Stimulated activated CD4-positive, alpha-beta T cell treated with anti-CD3 and anti-CD28 coated beads, Interleukin-1b, Interleukin-23, amount 100 ng/mL, for 1 hour (primary cell): Measurements from ENCODE around the gene HSD3B7.

Experiments
- DNase-seq, 2 donors: peaks; one replicate each; pipeline ENCODE4 v3.0.0-alpha.2; 2020; ENCODE audit warnings: low read depth in 2 of 2

HSD3B7 gene

DNA sequence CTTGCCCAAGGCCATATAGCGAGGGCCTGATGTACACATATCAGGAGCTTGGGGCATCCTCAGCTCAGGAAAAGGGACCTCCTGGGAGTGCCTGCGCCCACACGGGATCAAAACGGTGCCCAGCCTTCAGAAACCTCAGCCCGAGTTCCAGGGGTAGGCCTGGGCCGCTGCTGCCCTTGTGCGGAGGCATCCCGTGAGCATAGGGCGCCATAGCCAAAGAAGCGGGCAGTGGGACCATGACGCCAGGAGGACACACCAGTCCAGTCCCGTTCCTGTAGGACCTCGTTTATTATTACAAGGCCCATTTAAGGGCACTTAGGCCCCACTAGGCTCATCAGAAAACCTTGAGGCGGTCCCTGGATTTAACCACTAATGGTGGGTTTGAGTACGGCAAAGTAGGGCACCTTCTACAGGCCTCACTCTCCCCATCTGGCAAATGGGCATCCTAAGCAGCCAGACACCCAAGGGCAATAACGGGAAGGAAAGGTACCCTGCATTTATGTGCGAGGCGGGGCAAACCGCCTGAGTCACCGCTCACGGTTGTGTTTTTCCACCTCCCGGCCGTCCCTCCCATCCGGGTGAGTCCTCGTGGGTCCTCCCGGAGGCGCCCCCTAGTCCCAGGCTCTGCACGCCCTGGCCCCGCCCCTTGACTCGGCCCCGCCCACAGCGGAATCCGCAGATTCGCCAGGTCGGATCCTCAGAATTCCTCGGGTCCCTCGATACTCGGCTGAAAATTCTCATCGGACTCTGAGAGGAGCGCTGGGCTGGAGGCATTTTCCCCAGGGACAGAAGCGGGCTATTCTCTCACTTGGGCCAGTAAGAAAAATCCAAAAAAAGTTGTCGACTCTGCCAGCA is 28.2 kb upstream of the HSD3B7 start:
- DNase-seq: peak; percentile 75 to 86

DNA sequence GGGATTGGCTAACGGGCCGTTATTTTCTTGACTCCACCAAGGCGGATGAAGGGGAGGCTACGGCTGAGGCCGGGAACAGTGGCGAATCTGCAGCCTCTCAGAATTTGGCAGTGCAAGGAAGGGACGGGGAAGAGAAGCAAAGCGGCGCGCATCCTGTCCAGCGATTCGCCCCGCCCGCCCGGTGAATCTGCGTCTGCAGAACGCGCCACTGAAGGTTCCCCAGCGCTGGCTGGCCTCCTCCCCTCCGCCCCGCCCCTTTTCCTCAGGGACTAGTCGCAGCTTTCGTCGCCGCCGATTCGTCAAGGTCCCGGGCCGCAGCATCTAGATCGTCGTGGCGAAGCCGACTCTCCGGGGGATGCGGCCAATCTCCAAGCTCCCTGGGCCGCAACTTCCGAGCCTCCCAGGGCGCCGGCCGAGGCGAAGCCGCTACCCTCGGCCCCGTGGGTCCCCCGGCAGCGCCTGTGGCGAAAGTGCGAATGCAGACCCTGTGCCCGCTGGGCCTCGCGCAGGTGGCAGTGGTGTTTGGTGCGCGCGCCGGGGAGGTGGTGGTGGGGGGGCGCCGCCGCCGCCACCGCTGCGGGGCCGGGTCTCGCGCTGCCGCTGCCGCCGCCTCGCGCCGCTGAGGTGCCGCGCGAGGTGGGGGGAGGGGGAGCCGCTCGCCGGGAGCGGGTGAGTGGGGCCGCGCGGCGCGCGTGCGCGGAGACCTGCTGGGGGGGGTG is 27.4 kb upstream of the HSD3B7 start, which contains the start of gene SETD1A:
SETD1A (plus strand) TSS at position 299 of the 719 bp plus-strand sequence. CDS start 978 bp downstream, outside the sequence.
- DNase-seq: peak; percentile 94

DNA sequence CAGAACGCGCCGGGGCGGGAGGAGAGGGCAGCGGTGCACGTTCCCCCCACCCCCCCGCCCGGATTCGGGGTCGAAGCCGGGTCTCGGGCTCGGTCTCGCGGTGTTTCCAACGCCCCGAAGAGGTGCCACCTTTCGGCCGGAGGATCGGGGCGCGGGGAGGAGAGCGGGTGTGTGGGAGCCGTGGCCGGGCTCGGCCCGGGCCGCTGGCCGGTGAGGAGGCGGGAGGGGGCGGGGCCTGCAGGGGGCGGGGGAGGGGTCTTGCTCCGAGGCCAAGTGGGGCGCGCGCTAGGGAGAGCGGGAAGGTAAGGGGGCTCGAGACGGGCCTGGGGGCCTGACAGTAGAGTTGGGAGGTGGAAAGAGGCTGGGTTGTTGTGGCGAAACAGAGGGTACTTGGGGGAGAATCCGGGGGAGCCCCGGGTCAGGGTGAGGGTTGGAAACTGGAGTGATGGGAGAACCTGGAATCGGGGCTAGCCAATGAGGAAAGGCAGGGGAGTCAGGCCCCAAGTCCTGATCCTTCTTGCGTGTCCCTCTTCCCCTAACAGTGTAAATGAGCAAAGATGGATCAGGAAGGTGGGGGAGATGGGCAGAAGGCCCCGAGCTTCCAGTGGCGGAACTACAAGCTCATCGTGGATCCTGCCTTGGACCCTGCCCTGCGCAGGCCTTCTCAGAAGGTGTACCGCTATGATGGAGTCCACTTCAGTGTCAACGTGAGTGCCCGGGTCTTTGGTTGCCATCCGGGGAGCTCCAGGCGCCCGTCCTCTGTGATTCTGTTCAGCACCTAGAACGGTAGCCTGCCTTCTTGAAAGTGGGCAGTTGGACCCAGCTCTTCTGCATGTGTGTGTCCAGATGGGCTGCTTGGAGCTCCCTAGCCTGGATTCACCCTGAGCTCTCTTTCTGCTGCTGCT is 26.6 kb upstream of the HSD3B7 start:
- DNase-seq: no peak

DNA sequence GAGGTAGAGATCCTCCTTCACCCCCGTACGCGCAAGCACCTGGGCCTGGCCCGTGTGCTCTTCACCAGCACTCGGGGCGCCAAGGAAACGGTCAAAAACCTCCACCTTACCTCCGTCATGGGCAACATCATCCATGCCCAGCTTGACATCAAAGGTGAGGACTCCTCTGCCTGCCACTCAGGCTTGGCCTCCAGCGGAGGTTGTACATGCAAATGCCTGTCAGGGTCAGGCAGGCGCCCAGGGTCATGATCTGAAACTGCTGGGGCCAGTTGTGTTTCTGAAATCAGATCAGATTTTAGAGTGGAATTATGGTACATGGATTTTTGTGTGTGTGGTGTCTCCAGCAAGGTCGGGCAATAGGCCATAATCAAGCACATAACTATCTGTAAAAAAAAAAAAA is 23.6 kb upstream of the HSD3B7 start:
- no peak for DNase-seq

DNA sequence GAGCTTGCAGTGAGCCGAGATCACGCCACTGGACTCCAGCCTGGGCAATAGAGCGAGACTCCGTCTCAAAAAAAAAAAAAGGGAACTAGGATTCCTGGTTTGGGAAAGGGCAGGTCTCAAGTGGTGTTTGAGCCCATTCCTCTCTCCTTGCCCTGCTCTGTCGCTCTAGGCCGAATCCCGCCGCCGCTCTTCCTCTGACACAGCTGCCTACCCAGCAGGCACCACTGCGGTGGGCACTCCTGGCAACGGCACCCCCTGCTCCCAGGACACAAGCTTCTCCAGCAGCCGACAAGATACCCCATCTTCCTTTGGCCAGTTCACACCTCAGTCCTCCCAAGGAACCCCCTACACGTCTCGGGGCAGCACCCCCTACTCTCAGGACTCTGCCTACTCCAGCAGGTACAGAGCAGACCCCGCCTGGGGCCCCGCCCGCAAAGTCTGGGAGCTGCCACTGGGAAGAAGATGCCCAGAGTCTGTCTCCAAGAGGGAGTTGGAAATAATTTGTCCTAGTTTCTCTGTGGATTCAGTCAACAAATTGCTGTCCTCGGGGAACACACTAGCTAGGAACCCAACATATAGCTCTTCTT is 21.0 kb upstream of the HSD3B7 start:
- no peak for DNase-seq

DNA sequence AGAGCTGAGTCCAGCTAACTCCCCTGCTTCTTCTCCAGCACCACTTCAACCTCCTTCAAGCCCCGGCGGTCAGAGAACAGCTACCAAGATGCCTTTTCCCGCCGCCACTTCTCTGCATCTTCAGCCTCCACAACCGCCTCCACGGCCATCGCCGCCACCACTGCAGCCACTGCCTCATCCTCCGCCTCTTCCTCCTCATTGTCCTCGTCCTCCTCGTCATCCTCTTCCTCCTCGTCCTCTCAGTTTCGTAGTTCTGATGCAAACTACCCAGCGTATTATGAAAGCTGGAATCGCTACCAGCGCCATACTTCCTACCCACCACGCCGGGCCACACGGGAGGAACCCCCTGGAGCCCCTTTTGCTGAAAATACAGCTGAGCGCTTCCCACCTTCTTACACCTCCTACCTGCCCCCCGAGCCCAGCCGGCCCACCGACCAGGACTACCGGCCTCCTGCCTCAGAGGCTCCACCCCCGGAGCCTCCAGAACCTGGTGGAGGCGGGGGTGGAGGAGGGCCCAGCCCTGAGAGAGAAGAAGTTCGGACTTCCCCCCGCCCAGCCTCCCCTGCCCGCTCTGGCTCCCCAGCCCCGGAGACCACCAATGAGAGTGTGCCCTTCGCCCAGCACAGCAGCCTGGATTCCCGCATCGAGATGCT is 20.3 kb upstream of the HSD3B7 start:
- no peak for DNase-seq

DNA sequence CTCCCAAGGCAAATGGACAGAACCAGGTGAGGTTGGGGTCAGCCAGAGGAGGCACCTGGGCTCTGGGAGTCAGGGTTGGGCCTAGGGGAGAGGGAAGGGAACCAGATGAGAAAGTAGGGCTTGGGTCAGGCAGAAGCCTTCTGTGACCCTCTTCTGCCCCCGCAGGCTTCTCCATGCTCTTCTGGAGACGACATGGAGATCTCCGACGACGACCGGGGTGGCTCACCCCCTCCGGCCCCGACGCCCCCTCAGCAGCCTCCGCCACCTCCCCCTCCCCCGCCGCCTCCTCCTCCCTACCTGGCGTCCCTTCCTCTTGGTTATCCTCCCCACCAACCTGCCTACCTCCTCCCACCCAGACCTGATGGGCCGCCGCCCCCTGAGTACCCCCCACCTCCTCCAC is 19.6 kb upstream of the HSD3B7 start:
- no peak for DNase-seq

DNA sequence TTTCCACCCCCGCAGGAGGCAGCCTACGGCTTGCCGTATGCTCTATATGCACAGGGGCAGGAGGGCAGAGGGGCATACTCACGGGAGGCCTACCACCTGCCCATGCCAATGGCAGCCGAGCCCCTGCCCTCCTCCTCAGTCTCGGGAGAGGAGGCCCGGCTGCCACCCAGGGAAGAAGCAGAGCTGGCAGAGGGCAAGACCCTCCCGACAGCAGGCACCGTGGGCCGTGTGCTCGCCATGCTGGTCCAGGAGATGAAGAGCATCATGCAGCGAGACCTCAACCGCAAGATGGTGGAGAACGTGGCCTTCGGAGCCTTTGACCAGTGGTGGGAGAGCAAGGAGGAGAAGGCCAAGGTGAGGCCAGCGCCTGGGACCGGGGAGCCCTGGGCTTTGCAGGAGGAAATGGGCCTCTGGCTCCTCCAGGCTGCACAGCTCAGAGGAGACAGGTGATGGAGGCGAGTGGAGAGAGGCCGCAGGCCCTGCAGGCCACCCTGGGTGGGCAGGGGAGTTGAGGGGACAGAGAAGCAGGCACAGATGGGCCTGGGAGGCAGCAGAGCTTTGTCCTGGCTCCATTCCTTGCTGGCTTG is 18.9 kb upstream of the HSD3B7 start:
- DNase-seq: no peak

DNA sequence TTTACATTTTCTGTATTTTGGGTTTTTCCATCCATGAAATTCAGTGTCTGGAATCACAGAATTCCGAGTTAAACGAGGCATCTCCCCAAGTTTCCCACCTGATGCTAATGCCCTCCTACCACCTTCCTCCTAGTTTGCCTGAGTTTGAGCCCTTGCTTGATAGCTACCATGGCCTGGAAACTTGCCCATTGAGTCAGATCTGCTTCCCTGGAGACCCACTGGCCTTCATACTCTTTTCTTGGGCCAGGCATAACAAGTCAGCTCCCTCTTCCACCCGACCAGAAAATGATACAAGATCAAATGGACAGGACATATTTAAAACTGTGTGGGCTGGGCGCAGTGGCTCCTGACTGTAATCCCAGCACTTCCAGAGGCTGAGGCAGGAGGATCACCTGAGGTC is 17.2 kb upstream of the HSD3B7 start:
- no peak for DNase-seq

DNA sequence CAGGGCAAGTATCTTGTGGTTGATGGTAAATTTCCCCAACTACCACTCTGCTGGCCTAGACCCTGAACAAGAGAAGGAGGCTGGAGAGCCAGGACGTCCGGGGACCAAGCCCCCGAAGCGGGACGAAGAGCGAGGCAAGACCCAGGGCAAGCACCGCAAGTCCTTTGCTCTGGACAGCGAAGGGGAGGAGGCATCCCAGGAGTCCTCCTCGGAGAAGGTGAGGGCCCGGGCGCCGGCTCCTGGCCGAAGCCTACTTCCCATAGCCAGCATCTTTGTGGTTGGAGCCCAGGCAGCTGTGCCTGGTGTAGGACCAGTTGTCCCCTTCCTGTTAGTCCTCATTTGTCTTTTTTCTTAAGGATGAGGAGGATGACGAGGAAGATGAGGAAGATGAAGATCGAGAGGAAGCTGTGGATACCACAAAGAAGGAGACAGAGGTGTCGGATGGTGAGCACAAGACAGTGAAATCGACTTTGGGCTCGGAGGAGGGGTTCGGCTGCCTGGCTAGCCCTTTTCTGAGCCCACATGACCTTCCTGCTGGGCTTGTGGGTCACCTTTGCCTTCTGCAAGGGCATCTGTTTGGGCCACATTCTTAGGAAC is 15.7 kb upstream of the HSD3B7 start:
- no peak for DNase-seq

DNA sequence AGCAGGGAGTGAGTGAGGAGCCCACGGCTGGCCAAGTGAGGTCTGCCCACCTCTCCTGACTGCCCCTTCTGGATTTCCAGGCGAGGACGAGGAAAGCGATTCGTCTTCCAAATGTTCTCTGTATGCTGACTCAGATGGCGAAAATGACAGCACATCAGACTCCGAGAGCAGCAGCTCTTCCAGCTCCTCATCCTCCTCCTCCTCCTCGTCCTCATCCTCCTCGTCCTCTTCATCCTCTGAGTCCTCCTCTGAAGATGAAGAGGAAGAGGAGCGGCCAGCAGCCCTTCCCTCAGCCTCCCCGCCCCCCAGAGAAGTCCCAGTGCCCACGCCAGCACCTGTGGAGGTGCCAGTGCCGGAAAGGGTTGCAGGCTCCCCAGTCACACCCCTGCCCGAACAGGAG is 13.7 kb upstream of the HSD3B7 start:
- DNase-seq: no peak

DNA sequence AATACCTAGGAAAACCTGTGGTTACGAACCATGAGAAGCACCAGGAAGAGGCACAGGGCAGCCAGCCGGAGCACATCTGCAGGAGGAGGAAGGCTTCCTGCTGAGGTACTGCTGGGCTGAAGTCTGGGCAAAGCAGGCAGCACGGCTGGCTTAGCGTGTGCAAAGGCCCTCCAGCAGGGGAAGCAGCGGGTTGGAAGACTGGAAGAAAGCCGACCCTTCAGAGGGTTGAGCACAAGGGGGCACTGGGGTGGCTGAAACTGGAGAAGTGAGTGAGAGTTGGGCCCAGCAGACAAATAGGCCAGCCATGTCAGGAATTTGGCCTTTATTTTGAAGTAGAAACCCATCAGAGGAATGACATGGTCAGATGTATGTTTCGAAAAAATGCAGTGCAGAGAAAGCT is 12.1 kb upstream of the HSD3B7 start:
- no peak for DNase-seq

DNA sequence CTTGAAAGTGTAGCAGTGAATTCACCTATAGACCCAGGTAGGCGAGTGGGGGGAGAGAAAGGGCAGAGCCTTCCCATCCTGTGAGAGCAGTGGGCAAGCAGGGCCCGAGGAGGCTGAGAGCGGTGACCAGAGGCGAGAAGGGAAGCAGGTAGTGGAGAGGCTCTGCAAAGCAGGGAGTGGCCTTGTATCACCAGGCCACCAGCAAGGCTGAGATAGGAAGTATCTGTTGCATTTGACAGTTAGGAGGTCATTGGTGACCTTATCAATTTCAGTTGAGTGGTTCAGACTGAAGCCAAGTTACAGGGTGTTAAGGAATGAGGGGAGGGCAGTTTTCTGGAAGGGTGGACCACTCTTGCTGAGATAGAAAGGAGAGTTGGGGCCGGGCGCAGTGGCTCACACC is 10.7 kb upstream of the HSD3B7 start:
- DNase-seq: no peak

DNA sequence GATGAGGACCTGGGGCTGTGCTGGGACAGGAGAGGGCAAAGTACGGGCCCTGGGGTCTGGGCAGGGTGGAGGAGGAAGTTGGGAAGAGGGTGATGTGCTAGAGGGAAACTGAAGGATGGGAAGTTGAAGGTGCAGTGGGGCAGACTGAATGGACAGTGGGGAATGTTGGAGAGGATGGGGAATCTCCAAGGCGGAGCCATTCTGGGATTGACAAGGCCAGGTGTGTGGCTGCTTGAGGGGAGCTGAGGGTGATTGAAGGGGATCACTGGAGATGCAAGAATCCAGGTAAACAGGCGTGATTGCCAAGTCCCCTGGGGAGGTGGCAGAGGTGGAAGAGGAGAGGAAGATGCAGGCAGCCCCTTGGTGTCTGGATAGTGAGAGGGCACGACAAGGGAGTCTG is 8.5 kb upstream of the HSD3B7 start:
- no peak for DNase-seq

DNA sequence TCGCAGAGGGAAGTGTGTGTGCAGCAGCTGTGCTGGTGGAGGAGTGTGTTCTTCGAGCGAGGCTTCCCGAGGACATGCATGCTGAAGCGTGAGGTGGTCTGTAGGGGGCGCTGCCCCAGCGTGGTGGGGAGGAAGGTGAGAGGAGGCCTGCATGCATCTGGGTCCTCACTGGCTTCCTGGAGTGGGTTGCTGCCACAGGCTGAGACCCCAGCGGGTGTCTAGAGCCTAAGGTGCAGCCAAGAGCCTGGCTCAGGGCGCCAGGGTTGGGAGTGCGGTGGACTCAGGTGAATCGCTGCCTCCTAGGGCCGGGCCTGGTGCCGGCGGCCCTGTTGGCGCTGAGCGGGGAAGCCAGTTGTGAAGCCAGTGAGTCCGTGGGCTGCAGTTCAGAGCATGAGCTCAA is 7.5 kb upstream of the HSD3B7 start:
- no peak for DNase-seq

DNA sequence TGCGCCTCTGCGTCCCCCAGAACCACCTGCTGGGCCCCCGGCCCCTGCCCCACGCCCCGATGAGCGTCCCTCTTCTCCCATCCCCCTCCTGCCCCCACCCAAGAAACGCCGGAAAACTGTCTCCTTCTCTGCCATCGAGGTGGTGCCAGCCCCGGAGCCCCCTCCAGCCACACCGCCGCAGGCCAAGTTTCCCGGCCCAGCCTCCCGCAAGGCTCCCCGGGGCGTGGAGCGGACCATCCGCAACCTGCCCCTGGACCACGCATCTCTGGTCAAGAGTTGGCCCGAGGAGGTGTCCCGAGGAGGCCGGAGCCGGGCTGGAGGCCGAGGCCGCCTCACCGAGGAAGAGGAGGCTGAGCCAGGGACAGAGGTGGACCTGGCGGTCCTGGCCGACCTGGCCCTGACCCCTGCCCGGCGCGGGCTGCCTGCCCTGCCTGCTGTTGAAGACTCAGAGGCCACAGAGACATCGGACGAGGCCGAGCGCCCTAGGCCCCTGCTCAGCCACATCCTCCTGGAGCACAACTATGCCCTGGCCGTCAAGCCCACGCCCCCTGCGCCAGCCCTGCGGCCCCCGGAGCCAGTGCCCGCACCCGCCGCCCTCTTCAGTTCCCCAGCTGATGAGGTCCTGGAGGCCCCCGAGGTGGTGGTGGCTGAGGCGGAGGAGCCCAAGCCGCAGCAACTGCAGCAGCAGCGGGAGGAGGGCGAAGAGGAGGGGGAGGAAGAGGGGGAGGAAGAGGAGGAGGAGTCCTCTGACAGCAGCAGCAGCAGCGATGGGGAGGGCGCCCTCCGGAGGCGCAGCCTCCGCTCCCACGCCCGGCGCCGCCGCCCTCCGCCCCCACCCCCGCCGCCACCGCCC is 5.6 kb upstream of the HSD3B7 start:
- no peak for DNase-seq

DNA sequence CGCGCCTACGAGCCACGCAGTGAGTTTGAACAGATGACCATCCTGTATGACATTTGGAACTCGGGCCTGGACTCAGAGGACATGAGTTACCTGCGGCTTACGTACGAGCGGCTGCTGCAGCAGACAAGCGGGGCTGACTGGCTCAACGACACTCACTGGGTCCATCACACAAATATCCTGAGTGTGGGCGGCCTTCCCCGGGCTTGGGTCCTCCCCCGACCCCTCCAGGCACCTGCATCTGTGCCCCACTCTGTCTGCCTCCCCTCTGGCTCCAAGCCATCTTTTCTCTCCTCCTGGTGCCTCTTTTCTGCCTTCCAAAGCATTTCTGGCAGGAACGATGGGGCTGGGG is 5.0 kb upstream of the HSD3B7 start:
- DNase-seq: no peak

DNA sequence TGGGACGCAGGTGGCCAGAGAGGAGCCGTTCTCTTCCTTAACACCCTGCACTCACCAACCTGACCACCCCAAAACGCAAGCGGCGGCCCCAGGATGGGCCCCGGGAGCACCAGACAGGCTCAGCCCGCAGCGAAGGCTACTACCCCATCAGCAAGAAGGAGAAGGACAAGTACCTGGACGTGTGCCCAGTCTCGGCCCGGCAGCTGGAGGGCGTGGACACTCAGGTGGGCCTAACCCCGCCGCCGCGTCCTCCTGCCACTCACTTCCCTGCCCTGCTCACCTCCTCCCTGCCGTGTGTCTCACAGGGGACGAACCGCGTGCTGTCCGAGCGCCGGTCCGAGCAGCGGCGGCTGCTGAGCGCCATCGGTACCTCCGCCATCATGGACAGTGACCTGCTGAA is 4.6 kb upstream of the HSD3B7 start:
- no peak for DNase-seq

DNA sequence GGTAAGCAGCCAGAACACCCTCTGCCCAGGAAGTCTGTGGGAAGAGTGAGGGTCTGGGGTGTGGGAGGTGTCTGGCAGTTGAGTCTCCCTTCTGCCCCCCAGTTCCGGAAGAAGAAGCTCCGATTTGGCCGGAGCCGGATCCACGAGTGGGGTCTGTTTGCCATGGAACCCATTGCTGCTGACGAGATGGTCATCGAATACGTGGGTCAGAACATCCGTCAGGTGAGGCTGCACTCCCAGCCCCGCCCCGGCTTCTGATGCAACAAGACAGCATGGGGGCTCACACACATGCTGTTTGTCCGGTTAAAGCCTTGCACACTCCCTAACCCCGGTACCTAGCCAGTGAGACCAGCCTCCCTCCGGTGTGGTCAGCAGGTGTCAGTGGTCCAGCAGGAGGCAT is 4.0 kb upstream of the HSD3B7 start:
- DNase-seq: no peak
